A549 (cell line): ENCODE results near the gene CADM2. TPM values are rescaled to one million over a fixed set of nuclear protein-coding genes. Genes with fewer than 3 reads are reported as not detected.

ENCODE experiments used
- ATAC-seq, 2 experiments: fragments of 200-7000 bp in 1 of 2; fragments of >200 bp in 1 of 2; cut with Nextera tagmentation in 1 of 2; cut with Tn5 transposase in 1 of 2; 3 replicates each; pipeline versions ENCODE4 v1.8.0 to v1.9.1; 2018 to 2020; ENCODE audit warnings: mild to moderate bottlenecking in 1 of 2, moderate library complexity in 1 of 2
- CTCF ChIA-PET: fragments of 300-600 bp; sonication (Branson Sonifier 250); formaldehyde crosslinking; extraction: SDS; loops from one replicate; lab custom pipeline; 2021; ENCODE audit warnings: antibody characterized with exemption, inconsistent platforms; lab: Yijun Ruan, JAX
- POLR2A ChIA-PET: fragments of 350-600 bp; formaldehyde crosslinking; extraction: SDS; loops from one replicate; lab custom pipeline; 2021; ENCODE audit warnings: antibody characterized with exemption, inconsistent platforms; lab: Yijun Ruan, JAX
- DNase-seq, 2 experiments: peaks; one replicate each; pipeline versions ENCODE4 v3.0.0 to v3.0.0-alpha.2; 2011 to 2016; ENCODE audit warnings: low read depth in 1 of 2, low spot score in 1 of 2
- FAIRE-seq: peaks from 2 replicates; lab custom pipeline; 2011; peaks lifted over from hg19 to GRCh38; lab: Jason Lieb, UNC
- H3K27ac ChIP-seq, 2 experiments: fragments of >200 bp; sonication (Bioruptor Twin); formaldehyde crosslinking; 3 replicates each; pipeline ENCODE4 v1.5.1; 2016 to 2017
- H3K4me1 ChIP-seq: fragments of >200 bp; sonication (Bioruptor Twin); formaldehyde crosslinking; 3 replicates; pipeline ENCODE4 v1.6.1; 2016
- H3K4me2 ChIP-seq: fragments of >200 bp; sonication (Bioruptor Twin); formaldehyde crosslinking; 3 replicates; pipeline ENCODE4 v1.6.1; 2016
- H3K4me3 ChIP-seq: fragments of >200 bp; sonication (Bioruptor Twin); formaldehyde crosslinking; 3 replicates; pipeline ENCODE4 v1.5.1; 2016
- H3K9me3 ChIP-seq: fragments of >200 bp; sonication (Bioruptor Twin); formaldehyde crosslinking; 3 replicates; pipeline ENCODE4 v1.6.1; 2016
- BHLHE40 ChIP-seq: IDR thresholded peaks from 2 replicates; pipeline ENCODE4 v1.6.1; 2012; ENCODE audit warnings: low read depth, low read length, inconsistent platforms
- CBX8 ChIP-seq: fragments of 200-600 bp; sonication (generic); IDR thresholded peaks from 2 replicates; pipeline ENCODE4 v1.6.1; 2016
- CEBPB ChIP-seq, 2 experiments: fragments of >200 bp in 1 of 2; sonication (Bioruptor Twin) in 1 of 2; formaldehyde crosslinking in 1 of 2; IDR thresholded peaks; 2 replicates each; pipeline ENCODE4 v1.6.1; 2012 to 2016
- FOSB ChIP-seq: fragments of 250-450 bp; sonication (Bioruptor Pico); IDR thresholded peaks from 2 replicates; pipeline ENCODE4 v1.5.0; 2020; ENCODE audit warnings: mild to moderate bottlenecking, moderate library complexity
- HEYL ChIP-seq: fragments of 250-450 bp; sonication (Bioruptor Pico); IDR thresholded peaks from 2 replicates; pipeline ENCODE4 v1.8.0; 2021; ENCODE audit warnings: mild to moderate bottlenecking, moderate library complexity
- HOXA7 ChIP-seq: fragments of 250-450 bp; sonication (Bioruptor Pico); IDR thresholded peaks from 2 replicates; pipeline ENCODE4 v1.5.0; 2020; ENCODE audit warnings: mild to moderate bottlenecking, moderate library complexity
- HOXB5 ChIP-seq: fragments of 250-450 bp; sonication (Bioruptor Pico); IDR thresholded peaks from 2 replicates; pipeline ENCODE4 v1.5.0; 2020; ENCODE audit warnings: mild to moderate bottlenecking, moderate library complexity
- JUN ChIP-seq, 2 experiments: fragments of >200 bp; sonication (Bioruptor Twin); formaldehyde crosslinking; IDR thresholded peaks; 2 replicates in 1 of 2; 3 replicates in 1 of 2; pipeline ENCODE4 v1.6.1; 2016 to 2017
- KDM1A ChIP-seq: fragments of 200-600 bp; sonication (generic); IDR thresholded peaks from 2 replicates; pipeline ENCODE4 v1.6.1; 2016; ENCODE audit warnings: low read depth, mild to moderate bottlenecking
- MAFK ChIP-seq: fragments of 450-650 bp; IDR thresholded peaks from 2 replicates; pipeline ENCODE4 v1.6.1; 2014; ENCODE audit not compliant: partially characterized antibody
- MAZ ChIP-seq: fragments of 150-350 bp; IDR thresholded peaks from 2 replicates; pipeline ENCODE4 v1.6.1; 2014; ENCODE audit warnings: antibody characterized with exemption, low read depth, low read length, borderline replicate concordance
- PHF8 ChIP-seq: fragments of 200-600 bp; sonication (generic); IDR thresholded peaks from 2 replicates; pipeline ENCODE4 v1.6.1; 2016; ENCODE audit warnings: low read depth, mild to moderate bottlenecking, antibody characterized with exemption, moderate library complexity, borderline replicate concordance
- POLR2AphosphoS2 ChIP-seq: conservative IDR thresholded peaks from 2 replicates; pipeline ENCODE4 v1.6.1; 2012; ENCODE audit warnings: low read length, improper control_type of control experiment, inconsistent platforms
- RARB ChIP-seq: fragments of 250-450 bp; sonication (Bioruptor Pico); IDR thresholded peaks from 2 replicates; pipeline ENCODE4 v1.8.0; 2021; ENCODE audit warnings: mild to moderate bottlenecking, moderate library complexity
- RNF2 ChIP-seq: fragments of 200-600 bp; sonication (generic); IDR thresholded peaks from 2 replicates; pipeline ENCODE4 v1.6.1; 2016; ENCODE audit warnings: low read depth, mild to moderate bottlenecking, antibody characterized with exemption, moderate library complexity, borderline replicate concordance
- SMC3 ChIP-seq: fragments of >200 bp; sonication (Bioruptor Twin); formaldehyde crosslinking; IDR thresholded peaks from 3 replicates; pipeline ENCODE4 v1.6.1; 2018; ENCODE audit warnings: inconsistent platforms
- SREBF2 ChIP-seq: fragments of 450-650 bp; IDR thresholded peaks from 2 replicates; pipeline ENCODE4 v1.6.1; 2014; ENCODE audit warnings: mild to moderate bottlenecking, moderate library complexity
- TFCP2L1 ChIP-seq: fragments of 250-450 bp; sonication (Bioruptor Pico); IDR thresholded peaks from 2 replicates; pipeline ENCODE4 v1.5.0; 2021; ENCODE audit warnings: mild to moderate bottlenecking
- ZNF302 ChIP-seq: fragments of 250-450 bp; sonication (Bioruptor Pico); IDR thresholded peaks from 2 replicates; pipeline ENCODE4 v1.9.0; 2021; ENCODE audit warnings: inconsistent platforms, mild to moderate bottlenecking, moderate library complexity
- ZSCAN20 ChIP-seq: fragments of 250-450 bp; sonication (Bioruptor Pico); IDR thresholded peaks from 2 replicates; pipeline ENCODE4 v1.8.0; 2022; ENCODE audit warnings: mild to moderate bottlenecking, moderate library complexity
- WGBS: methylation state at CpG from one replicate; pipeline ENCODE4 v1.1.6; 2017; ENCODE audit errors: missing lambda C conversion rate; 5-methylcytosine and 5-hydroxymethylcytosine counted together
- polyA plus RNA-seq, 4 experiments: library from polyadenylated mRNA; depleted of rRNA in 3 of 4; stranded (reverse); fragments of >200 nt; fragmentation: RNase III in 1 of 4; extraction: RNeasy Plus Mini Kit Qiagen cat#74134 plus additional on column Dnase treatment in 1 of 4; gene quantifications; 2 replicates in 3 of 4; 3 replicates in 1 of 4; pipeline ENCODE4 v1.2.3, GENCODE V29; 2011 to 2017
- TF ChIP-seq, protein P1 (sequence below): fragments of >200 bp; sonication (Bioruptor Twin); formaldehyde crosslinking; IDR thresholded peaks from 2 replicates; pipeline ENCODE4 v1.6.1; 2016
- TF ChIP-seq, protein P2 (sequence below): IDR thresholded peaks from 2 replicates; pipeline ENCODE4 v1.6.1; 2012; ENCODE audit warnings: low read depth, borderline replicate concordance
- TF ChIP-seq, protein P3 (sequence below): fragments of 450-650 bp; IDR thresholded peaks from 2 replicates; pipeline ENCODE4 v1.6.1; 2014; ENCODE audit warnings: antibody characterized with exemption
- TF ChIP-seq, protein P4 (sequence below): fragments of 250-450 bp; sonication (Bioruptor Pico); IDR thresholded peaks from 2 replicates; pipeline ENCODE4 v1.5.0; 2021; ENCODE audit warnings: mild to moderate bottlenecking, moderate library complexity, borderline replicate concordance

Gene CADM2
- polyA plus RNA-seq, 2 of the 4 experiments (the other 2 are of a cell fraction), result 0.05 to 0.71 TPM

DNA sequence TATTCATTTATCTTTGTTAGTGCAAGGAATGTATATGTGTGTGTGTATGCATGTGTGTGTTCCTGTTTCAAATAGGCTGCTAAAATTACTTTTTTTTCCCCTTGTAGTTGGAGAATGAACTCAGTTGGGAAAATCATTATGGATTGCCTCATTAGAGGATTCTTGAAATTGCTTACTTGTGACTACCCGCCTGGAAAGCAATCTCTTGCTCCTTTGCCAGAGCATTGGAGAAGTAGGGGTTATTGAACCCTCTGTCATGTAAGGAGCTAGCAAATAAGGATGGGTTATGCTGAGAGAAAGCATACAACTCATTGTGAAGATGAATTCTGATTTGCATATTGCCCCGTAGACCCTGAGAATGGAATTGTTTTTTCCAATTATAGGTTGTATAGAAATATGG is 474.5 kb downstream of the CADM2 start:
- Histone ChIP-seq H3K4me3 (no peak overlapping the region), H3K27ac (no peak overlapping the region), H3K4me2 (no peak overlapping the region), H3K9me3 (no peaks in the 10 kb centered on the region), H3K4me1 (no peaks in the 10 kb centered on the region)
- FAIRE-seq, result no peak
- no peak for DNase-seq
- CTCF ChIA-PET, result no interaction called here
- TF ChIP-seq SREBF2, result no peak
- TF ChIP-seq, protein P1, sequence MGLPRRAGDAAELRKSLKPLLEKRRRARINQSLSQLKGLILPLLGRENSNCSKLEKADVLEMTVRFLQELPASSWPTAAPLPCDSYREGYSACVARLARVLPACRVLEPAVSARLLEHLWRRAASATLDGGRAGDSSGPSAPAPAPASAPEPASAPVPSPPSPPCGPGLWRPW, result no peak
- TF ChIP-seq MAZ, result no peak
- TF ChIP-seq, protein P2, sequence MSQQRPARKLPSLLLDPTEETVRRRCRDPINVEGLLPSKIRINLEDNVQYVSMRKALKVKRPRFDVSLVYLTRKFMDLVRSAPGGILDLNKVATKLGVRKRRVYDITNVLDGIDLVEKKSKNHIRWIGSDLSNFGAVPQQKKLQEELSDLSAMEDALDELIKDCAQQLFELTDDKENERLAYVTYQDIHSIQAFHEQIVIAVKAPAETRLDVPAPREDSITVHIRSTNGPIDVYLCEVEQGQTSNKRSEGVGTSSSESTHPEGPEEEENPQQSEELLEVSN, result no peak
- TF ChIP-seq HOXB5 (CRISPR knock-in tag), result no peak
- TF ChIP-seq SMC3, result no peak
- no peak for TF ChIP-seq PHF8
- TF ChIP-seq, protein P3, sequence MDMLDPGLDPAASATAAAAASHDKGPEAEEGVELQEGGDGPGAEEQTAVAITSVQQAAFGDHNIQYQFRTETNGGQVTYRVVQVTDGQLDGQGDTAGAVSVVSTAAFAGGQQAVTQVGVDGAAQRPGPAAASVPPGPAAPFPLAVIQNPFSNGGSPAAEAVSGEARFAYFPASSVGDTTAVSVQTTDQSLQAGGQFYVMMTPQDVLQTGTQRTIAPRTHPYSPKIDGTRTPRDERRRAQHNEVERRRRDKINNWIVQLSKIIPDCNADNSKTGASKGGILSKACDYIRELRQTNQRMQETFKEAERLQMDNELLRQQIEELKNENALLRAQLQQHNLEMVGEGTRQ, result no peak
- TF ChIP-seq POLR2AphosphoS2, result no peak
- no peak for TF ChIP-seq HEYL (CRISPR knock-in tag)
- WGBS, result 36% methylated on average over 2 of the region's 2 CpGs
- no peak for ATAC-seq
- POLR2A ChIA-PET, result no interaction called here

DNA sequence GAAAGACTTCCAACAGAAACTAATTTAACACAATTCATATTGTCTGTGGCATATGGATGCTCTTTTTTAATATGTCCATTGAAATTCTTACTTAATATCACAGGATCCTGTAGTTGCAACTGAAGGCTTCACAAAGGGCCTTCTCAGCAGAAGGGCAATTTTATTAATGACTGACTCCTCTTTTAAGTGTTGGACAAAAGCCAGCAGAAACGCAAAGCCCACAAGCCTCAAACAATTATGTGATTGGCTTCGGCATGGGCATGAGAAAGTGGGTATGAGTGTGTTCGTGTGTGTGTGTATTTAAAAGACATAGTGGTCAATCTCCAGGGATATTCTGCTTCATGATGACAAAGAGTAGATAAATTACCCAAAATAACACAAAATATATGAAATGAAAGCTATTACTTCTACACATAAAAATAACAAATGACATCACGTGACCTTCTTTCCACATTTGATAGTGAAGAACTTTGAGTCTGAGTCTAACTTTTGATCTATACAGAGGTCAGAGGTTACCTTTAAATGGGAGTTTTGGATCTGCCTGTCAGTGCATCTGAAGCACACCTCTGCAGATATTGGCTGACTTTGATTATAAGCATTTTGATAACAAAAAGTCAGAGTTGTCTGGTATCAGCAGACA is 496.9 kb downstream of the CADM2 start:
- Histone ChIP-seq H3K4me2 (no peak overlapping the region), H3K4me1 (no peaks in the 10 kb centered on the region), H3K9me3 (no peaks in the 10 kb centered on the region), H3K4me3 (no peak overlapping the region), H3K27ac (no peak overlapping the region)
- FAIRE-seq (no peak), ATAC-seq (no peak), DNase-seq (no peak)
- ChIA-PET CTCF (no interaction called here), POLR2A (no interaction called here)
- 35% methylated on average over 4 of the region's 4 CpGs for WGBS
- TF ChIP-seq ZSCAN20 (CRISPR knock-in tag), result no peak
- no peak for TF ChIP-seq KDM1A
- no peak for TF ChIP-seq HOXB5 (CRISPR knock-in tag)
- no peak for TF ChIP-seq CBX8
- TF ChIP-seq, protein P4, sequence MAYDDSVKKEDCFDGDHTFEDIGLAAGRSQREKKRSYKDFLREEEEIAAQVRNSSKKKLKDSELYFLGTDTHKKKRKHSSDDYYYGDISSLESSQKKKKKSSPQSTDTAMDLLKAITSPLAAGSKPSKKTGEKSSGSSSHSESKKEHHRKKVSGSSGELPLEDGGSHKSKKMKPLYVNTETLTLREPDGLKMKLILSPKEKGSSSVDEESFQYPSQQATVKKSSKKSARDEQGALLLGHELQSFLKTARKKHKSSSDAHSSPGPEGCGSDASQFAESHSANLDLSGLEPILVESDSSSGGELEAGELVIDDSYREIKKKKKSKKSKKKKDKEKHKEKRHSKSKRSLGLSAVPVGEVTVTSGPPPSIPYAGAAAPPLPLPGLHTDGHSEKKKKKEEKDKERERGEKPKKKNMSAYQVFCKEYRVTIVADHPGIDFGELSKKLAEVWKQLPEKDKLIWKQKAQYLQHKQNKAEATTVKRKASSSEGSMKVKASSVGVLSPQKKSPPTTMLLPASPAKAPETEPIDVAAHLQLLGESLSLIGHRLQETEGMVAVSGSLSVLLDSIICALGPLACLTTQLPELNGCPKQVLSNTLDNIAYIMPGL (CRISPR knock-in tag), result no peak

DNA sequence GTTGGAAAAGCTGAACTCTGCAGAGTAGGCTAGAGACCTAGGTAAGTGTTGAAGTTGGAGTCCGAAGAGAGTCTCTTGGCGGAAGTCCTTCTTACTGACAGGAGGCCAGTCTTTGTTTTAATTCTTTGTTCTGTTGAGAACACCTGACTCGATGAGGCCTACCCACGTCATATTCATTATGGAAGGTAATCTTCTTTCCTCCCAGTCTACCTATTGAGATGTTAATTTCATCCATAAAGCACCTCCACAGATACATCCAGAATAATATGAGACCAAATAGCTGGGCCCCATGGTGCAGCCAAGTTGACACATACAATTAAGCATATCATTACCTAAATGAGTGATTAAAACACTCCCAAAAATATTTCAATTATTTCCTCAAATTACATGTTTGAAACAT is 515.5 kb downstream of the CADM2 start:
- no peaks in the 10 kb centered on the region for H3K9me3 ChIP-seq
- no peak for DNase-seq
- TF ChIP-seq CEBPB (IDR thresholded peaks at IDR 0.05), result no peak
- TF ChIP-seq, protein P4 (CRISPR knock-in tag), result no peak
- no peak for TF ChIP-seq RARB (CRISPR knock-in tag)
- TF ChIP-seq MAZ, result no peak
- no peak for TF ChIP-seq HEYL (CRISPR knock-in tag)
- TF ChIP-seq KDM1A, result no peak
- no peak for TF ChIP-seq MAFK
- TF ChIP-seq HOXA7 (CRISPR knock-in tag), result no peak
- TF ChIP-seq ZNF302, result no peak
- TF ChIP-seq FOSB (CRISPR knock-in tag), result no peak
- no peak for TF ChIP-seq HOXB5 (CRISPR knock-in tag)
- no peak for TF ChIP-seq BHLHE40
- no peak for TF ChIP-seq RNF2
- TF ChIP-seq TFCP2L1 (CRISPR knock-in tag), result no peak
- no peak for TF ChIP-seq JUN (IDR thresholded peaks at IDR 0.05)
- 82% methylated on average over 4 of the region's 4 CpGs for WGBS
- H3K4me3 ChIP-seq, result no peak overlapping the region
- no peak overlapping the region for H3K4me2 ChIP-seq
- CTCF ChIA-PET, result no interaction called here
- FAIRE-seq, result no peak
- no peak for ATAC-seq
- H3K27ac ChIP-seq, result no peak overlapping the region
- POLR2A ChIA-PET, result no interaction called here
- no peaks in the 10 kb centered on the region for H3K4me1 ChIP-seq
